CD4-positive, alpha-beta T cell treated with Interleukin-4 for 1 hour (primary cell): Measurements from ENCODE around the gene SCGB3A2.
"Not testable (repeated sequence)": the region's sequence is repeated elsewhere in the genome, so short reads cannot be mapped to it uniquely, and the experiment has no call there.

Experiments
- DNase-seq, 2 donors: peaks; one replicate each; pipeline ENCODE4 v3.0.0-alpha.2; 2020 to 2022

The SCGB3A2 gene

GRCh38 chr5:147869112-147869511 is 9.4 kb upstream of the SCGB3A2 start:
- no peak for DNase-seq

DNA sequence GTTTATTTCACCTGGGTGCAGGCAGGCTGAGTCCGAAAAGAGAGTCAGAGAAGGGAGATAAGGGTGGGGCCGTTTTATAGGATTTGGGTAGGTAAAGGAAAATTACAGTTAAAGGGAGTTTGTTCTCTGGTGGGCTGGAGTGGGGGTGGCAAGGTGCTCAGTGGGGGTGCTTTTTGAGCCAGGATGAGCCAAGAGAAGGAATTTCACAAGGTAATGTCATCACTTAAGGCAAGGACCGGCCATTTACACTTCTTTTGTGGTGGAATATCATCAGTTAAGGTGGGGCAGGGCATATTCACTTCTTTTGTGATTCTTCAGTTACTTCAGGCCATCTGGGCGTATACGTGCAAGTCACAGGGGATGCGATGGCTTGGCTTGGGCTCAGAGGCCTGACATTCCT is 8.6 kb upstream of the SCGB3A2 start:
- not testable (repeated sequence) for DNase-seq

- not testable (repeated sequence) for DNase-seq
These were observed 6.4 kb upstream of the SCGB3A2 start for GRCh38 chr5:147871980-147872549.

DNA sequence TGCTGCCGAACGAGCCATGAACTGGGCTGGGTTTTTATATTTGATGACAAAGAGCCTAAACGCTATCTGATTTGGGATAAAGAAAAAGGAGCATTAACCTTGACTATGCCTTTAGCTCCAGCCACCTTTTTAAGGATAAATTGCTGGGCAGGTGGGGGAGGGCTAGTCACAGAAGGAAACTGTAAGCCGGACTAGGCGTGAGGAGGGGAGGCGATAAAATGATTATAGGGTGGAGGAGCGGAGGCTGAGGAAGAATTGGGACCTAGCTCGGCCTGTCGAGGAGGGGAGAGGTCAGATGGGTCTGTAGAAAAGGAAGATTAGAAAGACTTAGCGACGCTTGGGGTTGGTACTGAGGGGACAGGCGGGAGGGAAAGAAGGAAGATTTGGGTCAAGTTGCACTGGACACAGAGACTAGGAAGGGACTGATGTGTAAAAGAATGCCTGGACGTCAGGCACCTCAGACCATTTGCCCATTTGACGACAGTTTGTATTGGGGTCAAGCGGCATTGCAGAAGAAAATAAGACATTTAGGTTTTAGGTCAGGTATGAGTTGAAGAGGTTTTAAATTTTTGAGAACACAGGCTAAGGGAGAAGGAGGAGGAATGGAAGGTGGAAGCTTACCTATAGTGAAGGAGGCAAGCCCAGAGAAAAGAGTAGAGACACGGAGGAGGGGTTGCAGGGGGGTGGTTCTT is 5.6 kb upstream of the SCGB3A2 start:
- not testable (repeated sequence) for DNase-seq

DNA sequence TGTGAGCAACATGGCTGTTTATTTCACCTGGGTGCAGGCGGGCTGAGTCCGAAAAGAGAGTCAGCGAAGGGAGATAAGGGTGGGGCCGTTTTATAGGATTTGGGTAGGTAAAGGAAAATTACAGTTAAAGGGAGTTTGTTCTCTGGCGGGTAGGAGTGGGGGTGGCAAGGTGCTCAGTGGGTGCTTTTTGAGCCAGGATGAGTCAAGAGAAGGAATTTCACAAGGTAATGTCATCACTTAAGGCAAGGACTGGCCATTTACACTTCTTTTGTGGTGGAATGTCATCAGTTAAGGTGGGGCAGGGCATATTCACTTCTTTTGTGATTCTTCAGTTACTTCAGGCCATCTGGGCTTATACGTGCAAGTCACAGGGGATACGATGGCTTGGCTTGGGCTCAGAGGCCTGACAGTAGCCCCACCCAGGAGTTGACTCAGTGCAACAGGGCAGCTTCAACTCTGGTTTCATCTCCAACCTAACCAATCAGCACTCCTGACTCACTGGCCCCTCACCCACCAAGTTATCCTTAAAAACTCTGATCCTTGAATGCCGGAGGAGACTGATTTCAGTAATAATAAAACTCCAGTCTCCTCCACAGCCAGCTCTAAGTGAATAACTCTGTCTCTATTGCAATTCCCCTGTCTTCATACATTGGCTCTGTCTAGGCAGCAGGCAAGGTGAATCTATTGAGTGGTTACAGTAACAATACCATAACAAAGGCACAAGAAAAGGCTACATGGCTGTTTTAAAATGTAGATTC is 4.2 kb upstream of the SCGB3A2 start:
- DNase-seq = not testable (repeated sequence)

- no peak for DNase-seq
These were observed 3.6 kb upstream of the SCGB3A2 start for GRCh38 chr5:147874910-147875367.

DNA sequence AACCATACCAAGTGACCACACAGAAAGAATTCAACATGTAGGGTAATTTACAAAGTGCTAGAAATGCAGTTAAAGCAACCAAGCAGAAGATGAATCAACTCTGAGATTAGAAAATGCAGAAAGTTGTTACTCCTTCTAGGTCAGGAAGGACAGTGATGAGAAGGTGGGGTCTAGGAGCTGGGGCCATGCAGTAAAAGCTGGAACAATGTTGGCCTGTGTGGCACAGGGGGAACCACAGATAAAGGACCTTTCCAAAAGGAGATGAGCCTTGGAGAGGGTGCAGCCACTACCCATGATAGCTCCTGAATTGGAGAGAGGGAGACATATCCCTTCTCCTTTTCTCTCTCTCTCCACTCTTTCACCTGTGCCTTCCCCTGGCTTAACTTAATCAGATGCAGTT is 2.4 kb upstream of the SCGB3A2 start:
- DNase-seq = no peak

DNA sequence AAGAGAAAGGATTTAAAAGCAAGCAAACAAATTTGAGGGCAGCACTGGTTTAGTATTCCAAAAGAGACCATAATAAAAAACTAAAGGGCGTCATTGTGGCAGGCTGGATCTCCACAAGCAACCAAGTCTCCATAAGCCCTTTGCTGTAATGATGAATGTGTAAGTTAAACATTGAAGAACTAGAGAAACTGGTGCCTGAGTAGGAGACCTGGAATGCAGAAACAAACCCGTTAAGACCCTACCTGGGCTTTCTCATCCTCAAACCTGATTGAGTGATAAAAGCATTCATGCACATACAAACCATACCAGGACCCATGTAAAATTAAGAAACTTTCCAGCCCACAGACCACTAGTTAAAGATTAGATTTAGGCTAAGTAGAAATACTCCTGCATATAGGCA is 1.9 kb upstream of the SCGB3A2 start:
- no peak for DNase-seq

DNA sequence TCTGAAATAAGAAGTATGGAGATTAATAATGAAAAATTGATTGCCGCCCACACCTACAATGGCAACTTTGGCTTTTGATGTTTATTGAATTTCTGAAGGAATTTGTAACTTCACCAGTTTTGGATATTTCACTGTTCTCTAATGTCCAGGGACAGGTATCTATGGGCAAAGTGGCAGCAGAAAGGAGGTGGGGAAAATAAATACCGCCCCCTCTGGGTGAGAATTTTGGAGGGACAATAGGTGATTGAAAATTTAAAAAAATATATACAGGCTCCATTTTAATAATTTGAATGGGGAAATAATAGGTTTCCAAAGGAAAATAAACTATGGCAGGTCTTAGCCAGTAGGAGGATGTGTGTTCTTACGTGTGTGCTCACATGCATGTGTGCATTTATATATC is 1.3 kb downstream of the SCGB3A2 start:
- DNase-seq = no peak

DNA sequence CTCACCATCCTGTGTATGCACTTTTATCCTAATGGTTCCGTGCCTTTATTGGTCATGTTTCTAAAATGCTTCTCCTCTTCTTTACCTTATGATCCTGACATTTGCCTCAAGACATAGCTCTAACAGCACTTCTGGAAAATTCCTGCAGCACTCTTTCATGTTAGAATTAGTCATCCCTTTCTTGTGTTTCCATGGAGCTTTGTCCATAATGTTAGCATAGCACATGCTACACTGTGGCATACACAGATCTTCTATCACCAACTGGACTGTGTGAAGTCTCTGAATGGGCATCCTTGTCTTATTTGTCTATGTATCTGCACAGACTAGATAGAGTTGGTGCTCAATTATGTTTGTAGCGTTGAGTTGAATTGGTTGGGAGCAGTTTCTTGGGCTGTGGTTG is 2.0 kb downstream of the SCGB3A2 start:
- DNase-seq = no peak

- no peak for DNase-seq
These were observed 4.2 kb downstream of the SCGB3A2 start for GRCh38 chr5:147882586-147883313.

- DNase-seq = no peak
These were observed 8.6 kb downstream of the SCGB3A2 start for GRCh38 chr5:147887026-147887627.

GRCh38 chr5:147887930-147888329 is 9.4 kb downstream of the SCGB3A2 start:
- DNase-seq = no peak

DNA sequence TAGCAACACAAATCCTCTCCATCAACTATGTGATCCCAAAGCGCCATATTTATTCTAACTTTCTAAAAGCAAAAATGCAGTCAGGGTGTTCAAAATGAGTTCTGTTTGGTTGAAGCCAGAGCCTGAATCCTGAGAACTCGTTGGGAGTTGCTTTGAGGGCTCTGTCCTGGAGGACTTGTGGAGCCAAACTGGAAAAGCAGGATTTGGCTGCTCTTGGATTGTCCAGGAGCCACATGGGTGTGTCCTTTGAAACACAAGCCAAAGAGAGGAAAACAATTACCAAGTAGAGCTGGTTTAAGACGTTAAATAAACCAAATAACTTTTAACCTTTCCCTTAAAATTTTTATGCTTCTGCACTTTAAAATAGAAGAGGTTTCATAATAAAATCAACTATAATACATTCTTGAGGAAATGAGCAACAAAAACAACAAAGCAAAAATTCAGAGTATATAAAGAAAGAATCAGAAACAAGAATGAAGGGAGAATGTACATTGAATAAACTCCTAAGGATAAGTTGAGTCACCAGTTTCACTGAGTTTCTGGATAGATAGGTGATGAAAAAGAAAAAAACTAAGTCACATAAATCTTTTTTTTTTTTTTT is 14.3 kb downstream of the SCGB3A2 start:
- no peak for DNase-seq

- DNase-seq = no peak
These were observed 15.3 kb downstream of the SCGB3A2 start for GRCh38 chr5:147893820-147894219.

- no peak for DNase-seq
These were observed 17.4 kb downstream of the SCGB3A2 start for GRCh38 chr5:147895864-147896263.

- no peak for DNase-seq
These were observed 20.4 kb downstream of the SCGB3A2 start for GRCh38 chr5:147898875-147899401.

- no peak for DNase-seq
These were observed 23.1 kb downstream of the SCGB3A2 start for GRCh38 chr5:147901599-147902039.

DNA sequence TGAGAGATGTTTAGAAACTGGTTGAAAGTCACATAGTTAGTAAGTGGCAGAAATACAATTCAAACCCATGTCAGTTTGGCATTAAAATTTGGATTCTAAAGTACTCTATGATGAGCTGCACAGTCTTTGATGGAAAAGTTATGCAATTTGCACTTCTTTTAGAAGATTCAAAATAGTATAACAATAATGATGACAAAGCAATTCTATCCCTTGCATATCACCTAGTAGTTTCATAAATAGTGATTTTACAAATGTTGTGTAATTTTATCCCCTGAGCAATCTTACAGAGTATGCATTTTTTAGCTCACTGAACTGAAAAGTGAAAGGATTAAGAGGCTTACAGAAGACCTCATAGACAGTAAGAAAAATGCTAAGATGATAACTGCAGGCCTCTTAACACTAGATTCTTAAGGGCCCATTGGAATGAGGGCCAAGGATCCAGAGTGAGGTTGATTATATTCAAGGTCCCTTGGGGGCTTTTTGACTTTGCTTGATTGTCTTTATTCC is 24.2 kb downstream of the SCGB3A2 start:
- DNase-seq = no peak

- no peak for DNase-seq
These were observed 25.6 kb downstream of the SCGB3A2 start for GRCh38 chr5:147904110-147904509.

GRCh38 chr5:147906326-147907095 is 28.0 kb downstream of the SCGB3A2 start, which contains the start of gene C5orf46:
Gene C5orf46, minus strand, starts transcription at chr5:147906538. Its CDS starts 37 bp downstream, at chr5:147906501.
- DNase-seq = no peak
